ENCODE results near the gene PROZ. TPM values are rescaled to one million over a fixed set of nuclear protein-coding genes. Genes with fewer than 3 reads are reported as not detected.
A peak's percentile ranks its signal among the peaks of the same experiment; 100 is the strongest.

The PROZ gene
- total RNA-seq, 4 donors from 2014 or later = not detected

DNA sequence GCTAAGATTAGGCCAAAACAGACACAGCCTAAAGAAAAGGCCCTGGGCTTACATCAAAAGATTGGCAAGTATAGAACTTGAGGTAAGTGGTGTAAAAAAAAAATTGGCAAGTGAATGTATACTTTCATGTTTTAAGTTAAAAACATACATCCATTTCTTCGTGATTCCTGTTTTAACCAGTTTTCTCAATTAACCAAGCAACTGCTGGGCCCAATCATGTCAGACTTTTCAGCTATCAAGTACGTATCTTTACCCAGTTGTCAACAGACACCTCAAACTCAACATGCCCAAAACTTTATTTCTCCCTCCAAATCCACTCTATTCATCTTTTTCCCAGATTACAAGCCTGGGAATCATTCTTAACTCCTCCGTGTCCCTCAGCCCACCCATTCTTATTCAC lies 49.0 kb downstream of the PROZ start:
- TF ChIP-seq CTCF (IDR thresholded peaks at IDR 0.05) (no peak), POLR2A (IDR thresholded peaks at IDR 0.05) (no peak)
- H3K4me3 ChIP-seq = peak overlapping the region; percentile 92 to 99 (median 96)
- WGBS, 2 donors = 28 to 40% methylated on average over 3 of the region's 3 CpGs
- H3K4me1 ChIP-seq = peaks cover 9 to 81% (median 23%) of the 10 kb centered on the region in 3 donors
- H3K36me3 ChIP-seq = peaks cover 0 to 36% (median 6%) of the 10 kb centered on the region in 3 donors
- peak overlapping the region; percentile 99 to 100 (median 100) for H3K27ac ChIP-seq
- H3K27me3 ChIP-seq = no peaks in the 10 kb centered on the region
- no peak for DNase-seq
- intact Hi-C loops (cut with DNase I) = no loop called here
- H3K9me3 ChIP-seq = no peaks in the 10 kb centered on the region

DNA sequence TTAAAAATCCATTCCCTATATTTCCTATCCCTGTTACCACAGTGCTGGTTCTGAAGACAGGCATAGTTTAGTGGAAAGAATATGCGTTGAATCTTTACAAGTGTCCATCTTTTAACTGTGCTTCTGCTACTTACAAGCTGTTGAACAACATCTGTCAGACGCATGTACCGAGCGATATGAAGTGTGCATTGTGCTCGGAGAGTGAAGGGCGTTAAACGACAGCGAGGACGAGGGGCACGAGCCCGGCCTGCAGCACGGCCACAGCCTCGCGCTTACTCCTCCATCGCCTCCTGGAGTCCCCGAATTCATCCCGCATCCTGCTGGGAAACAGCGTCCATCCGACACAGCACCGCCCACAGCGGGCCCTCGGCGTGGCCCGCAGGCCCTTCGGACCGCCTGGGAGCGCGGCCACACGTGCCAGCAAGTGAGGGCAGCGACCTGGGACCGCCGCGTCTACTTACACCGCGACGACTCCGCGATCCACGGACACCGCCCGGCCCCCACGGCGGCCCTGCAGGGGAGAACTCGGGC lies 49.5 kb downstream of the PROZ start:
- H3K36me3 ChIP-seq = peaks cover 0 to 41% (median 6%) of the 10 kb centered on the region in 3 donors
- 0% methylated on average over 10 to 14 of the region's 44 CpGs for WGBS, 2 donors
- no peaks in the 10 kb centered on the region for H3K9me3 ChIP-seq
- peaks cover 9 to 81% (median 23%) of the 10 kb centered on the region in 3 donors for H3K4me1 ChIP-seq
- no peaks in the 10 kb centered on the region for H3K27me3 ChIP-seq
- TF ChIP-seq CTCF (IDR thresholded peaks at IDR 0.05) = no peak
- TF ChIP-seq POLR2A (IDR thresholded peaks at IDR 0.05) = no peak
- H3K4me3 ChIP-seq = peak overlapping the region; percentile 92 to 99 (median 96)
- intact Hi-C loops (cut with DNase I) = no loop called here
- no peak for DNase-seq
- peak overlapping the region; percentile 99 to 100 (median 100) for H3K27ac ChIP-seq

DNA sequence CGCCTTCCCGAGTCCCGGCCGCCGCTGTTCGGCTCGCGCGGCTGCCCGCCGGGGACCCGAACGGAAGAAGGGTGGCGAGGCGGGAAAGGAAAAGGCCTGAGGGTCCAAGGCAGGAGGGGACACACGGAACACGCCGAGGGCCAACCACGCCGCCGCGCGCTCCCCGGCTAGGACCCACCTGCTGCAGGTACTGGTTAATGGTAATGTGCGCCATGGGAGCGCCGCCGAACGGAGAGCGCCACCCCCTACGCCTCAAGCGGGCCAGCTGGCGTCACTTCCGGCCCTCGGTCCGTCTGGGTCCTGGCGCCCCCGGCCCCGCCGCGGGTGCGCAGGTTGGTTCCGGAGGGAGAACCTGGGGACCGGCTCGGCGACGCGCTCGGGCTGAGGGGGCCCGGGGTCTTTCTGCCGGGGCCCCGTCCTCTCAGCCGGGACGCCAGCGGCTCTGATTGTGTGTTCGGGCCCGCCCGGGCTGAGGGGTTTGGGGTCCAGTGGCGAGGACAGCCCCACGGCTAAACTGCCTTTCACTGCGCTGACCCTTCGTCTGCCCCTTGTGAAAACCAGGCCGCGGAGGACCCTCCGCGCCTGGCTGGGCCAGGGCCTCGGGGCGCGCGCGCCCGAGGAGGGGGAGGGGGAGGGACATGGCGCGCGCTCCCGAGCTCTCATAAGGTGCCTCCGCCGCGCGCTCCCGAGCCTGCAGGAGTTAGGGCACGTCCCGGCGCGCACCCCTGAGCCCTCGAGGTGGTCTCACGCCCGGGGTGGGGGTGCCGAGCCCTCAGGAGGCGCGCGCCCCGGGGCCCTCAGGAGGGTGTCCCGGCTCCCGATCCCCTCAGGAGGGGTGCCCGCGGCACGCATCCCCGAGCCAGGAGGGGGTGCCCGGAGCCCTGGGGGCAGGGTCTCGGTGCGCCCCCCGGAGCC lies 50.2 kb downstream of the PROZ start, which contains the start of gene PCID2:
TSS of gene PCID2 (minus strand) at position 249 of the 915 bp plus-strand sequence. CDS start at position 214, 35 bp downstream.
- Histone ChIP-seq H3K9me3 (no peaks in the 10 kb centered on the region), H3K36me3 (peaks cover 0 to 48% (median 6%) of the 10 kb centered on the region in 3 donors), H3K4me3 (peak within 1 kb of the TSS; percentile 92 to 99 (median 96)), H3K4me1 (peaks cover 9 to 82% (median 23%) of the 10 kb centered on the region in 3 donors), H3K27me3 (no peaks in the 10 kb centered on the region), H3K27ac (peak within 1 kb of the TSS; percentile 99 to 100 (median 100))
- intact Hi-C loops (cut with DNase I) = no loop called here
- TF ChIP-seq POLR2A (IDR thresholded peaks at IDR 0.05) (peak in 2 of 4 donors; percentile 60 to 82), CTCF (IDR thresholded peaks at IDR 0.05) (peak in 2 of 6 experiments; percentile 8 to 12)
- DNase-seq = peak; percentile 61
- no CpG with 5 or more reads among the region's 103 CpGs for WGBS, 2 donors

DNA sequence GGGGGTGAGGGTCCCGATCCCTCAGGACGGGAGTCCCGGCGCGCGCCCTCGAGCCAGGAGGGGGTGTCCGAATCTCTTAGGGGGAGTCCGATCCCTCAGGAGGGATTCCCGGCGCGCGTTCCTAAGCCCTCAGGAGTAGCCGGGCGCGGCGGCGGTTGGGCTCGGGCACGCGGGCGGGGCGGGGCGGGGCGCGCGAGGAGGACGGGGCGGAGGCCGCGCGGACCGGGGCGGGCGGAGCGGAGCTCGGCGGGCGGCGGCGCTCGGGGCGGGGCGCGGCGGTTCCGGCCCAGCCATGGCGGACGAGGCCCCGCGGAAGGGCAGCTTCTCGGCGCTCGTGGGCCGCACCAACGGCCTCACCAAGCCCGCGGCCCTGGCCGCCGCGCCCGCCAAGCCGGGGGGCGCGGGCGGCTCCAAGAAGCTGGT lies 50.9 kb downstream of the PROZ start, which contains the start of gene CUL4A:
TSS of gene CUL4A (plus strand) at position 278 of the 423 bp plus-strand sequence. CDS start at position 293, 15 bp downstream.
- peaks cover 9 to 82% (median 24%) of the 10 kb centered on the region in 3 donors for H3K4me1 ChIP-seq
- H3K4me3 ChIP-seq = peak within 1 kb of the TSS; percentile 92 to 99 (median 96)
- intact Hi-C loops (cut with DNase I) = no loop called here
- no peak for DNase-seq
- TF ChIP-seq CTCF (IDR thresholded peaks at IDR 0.05) = no peak
- TF ChIP-seq POLR2A (IDR thresholded peaks at IDR 0.05) = peak in 1 of 4 donors; percentile 27
- H3K27me3 ChIP-seq = no peaks in the 10 kb centered on the region
- WGBS, 2 donors = no CpG with 5 or more reads among the region's 66 CpGs
- H3K36me3 ChIP-seq = peaks cover 0 to 45% (median 0%) of the 10 kb centered on the region in 3 donors
- H3K9me3 ChIP-seq = no peaks in the 10 kb centered on the region
- peak within 1 kb of the TSS; percentile 99 to 100 (median 100) for H3K27ac ChIP-seq
